ENCODE data around the gene DTNA. TPM values are rescaled to one million over a fixed set of nuclear protein-coding genes. Genes with fewer than 3 reads are reported as not detected.

DTNA gene
- total RNA-seq, 1 experiment from 2014 or later = 9.6 TPM

DNA sequence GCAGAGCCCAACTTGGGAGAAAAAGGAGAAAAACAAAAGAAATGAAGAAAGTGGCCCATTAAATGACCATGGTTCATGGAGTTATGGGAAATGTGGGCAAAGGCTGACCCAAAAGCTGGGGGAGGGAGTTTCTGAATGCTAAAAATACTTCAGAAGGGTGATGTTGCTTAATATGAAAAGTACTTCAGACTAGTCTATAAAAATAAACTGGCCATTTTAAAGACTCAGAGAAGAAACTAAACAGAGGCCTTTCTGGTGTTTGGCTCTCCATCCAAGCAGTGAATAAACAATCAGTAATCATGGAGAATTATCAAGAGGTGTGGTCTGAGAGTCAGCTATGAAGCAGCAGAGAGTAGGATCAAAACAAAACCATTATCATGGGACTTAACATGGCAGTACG is 170.3 kb downstream of the DTNA start:
- Histone ChIP-seq H3K9ac (ENCODE audit: low read length) (no peak overlapping the region), H2AFZ (ENCODE audit: low read depth, low read length, poor library complexity, severe bottlenecking) (no peak overlapping the region), H3K4me2 (ENCODE audit: low read length) (no peak overlapping the region), H3K79me2 (ENCODE audit: insufficient read depth, low read length) (no peaks in the 10 kb centered on the region), H3K27me3 (ENCODE audit: insufficient read depth, low read length) (no peaks in the 10 kb centered on the region), H3K36me3 (ENCODE audit: control insufficient read depth in 1 of 2, insufficient read depth in 2 of 2, low read length in 2 of 2) (no peaks in the 10 kb centered on the region), H4K20me1 (ENCODE audit: insufficient read depth) (no peaks in the 10 kb centered on the region), H3K9me2 (ENCODE audit: insufficient read depth) (no peaks in the 10 kb centered on the region), H3K9me3 (ENCODE audit: control insufficient read depth in 1 of 2, insufficient read depth in 1 of 2, low read depth in 1 of 2, low read length in 2 of 2) (no peaks in the 10 kb centered on the region), H3K4me3 (replicated peaks in 1 of 2; ENCODE audit: low read depth in 1 of 2, low read length in 2 of 2) (no peak overlapping the region), H3K27ac (ENCODE audit: low read depth, low read length) (no peak overlapping the region), H3K4me1 (ENCODE audit: control insufficient read depth in 1 of 2, insufficient read depth in 2 of 2, low read length in 2 of 2) (no peaks in the 10 kb centered on the region)
- DNase-seq (ENCODE audit: low read depth, low spot score) (no peak), ATAC-seq (no peak)
- TF ChIP-seq ZFX (IDR thresholded peaks at IDR 0.05) (no peak), POLR2AphosphoS5 (IDR thresholded peaks at IDR 0.05; ENCODE audit: low read depth, low read length) (no peak), FOSL1 (IDR thresholded peaks at IDR 0.05; ENCODE audit: low read depth) (no peak), ELF1 (IDR thresholded peaks at IDR 0.05; ENCODE audit: borderline replicate concordance, low read depth) (no peak), RAD21 (IDR thresholded peaks at IDR 0.05; ENCODE audit: low read depth) (no peak), EGR1 (IDR thresholded peaks at IDR 0.05; ENCODE audit: low read depth) (no peak), SRF (IDR thresholded peaks at IDR 0.05; ENCODE audit: low read depth) (no peak), SIN3A (IDR thresholded peaks at IDR 0.05; ENCODE audit: low read depth) (no peak), EZH2 (IDR thresholded peaks at IDR 0.05) (no peak), CBX3 (IDR thresholded peaks at IDR 0.05; ENCODE audit: low read depth) (no peak)
- TF ChIP-seq, protein P1, sequence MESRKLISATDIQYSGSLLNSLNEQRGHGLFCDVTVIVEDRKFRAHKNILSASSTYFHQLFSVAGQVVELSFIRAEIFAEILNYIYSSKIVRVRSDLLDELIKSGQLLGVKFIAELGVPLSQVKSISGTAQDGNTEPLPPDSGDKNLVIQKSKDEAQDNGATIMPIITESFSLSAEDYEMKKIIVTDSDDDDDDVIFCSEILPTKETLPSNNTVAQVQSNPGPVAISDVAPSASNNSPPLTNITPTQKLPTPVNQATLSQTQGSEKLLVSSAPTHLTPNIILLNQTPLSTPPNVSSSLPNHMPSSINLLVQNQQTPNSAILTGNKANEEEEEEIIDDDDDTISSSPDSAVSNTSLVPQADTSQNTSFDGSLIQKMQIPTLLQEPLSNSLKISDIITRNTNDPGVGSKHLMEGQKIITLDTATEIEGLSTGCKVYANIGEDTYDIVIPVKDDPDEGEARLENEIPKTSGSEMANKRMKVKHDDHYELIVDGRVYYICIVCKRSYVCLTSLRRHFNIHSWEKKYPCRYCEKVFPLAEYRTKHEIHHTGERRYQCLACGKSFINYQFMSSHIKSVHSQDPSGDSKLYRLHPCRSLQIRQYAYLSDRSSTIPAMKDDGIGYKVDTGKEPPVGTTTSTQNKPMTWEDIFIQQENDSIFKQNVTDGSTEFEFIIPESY (IDR thresholded peaks at IDR 0.05; ENCODE audit: extremely low read depth, insufficient replicate concordance, low read length) = no peak
- ChIA-PET CTCF (interaction anchor here (1.4 kb wide), 1 partner anchor 13 kb away, joined by 4 read pairs; no protein-coding TSS in a partner anchor), RAD21 (ENCODE audit: low non-redundant PET in 1 of 2, low total read pairs in 2 of 2, uncharacterized antibody in 2 of 2, unreplicated experiment in 2 of 2) (no interaction called here), POLR2A (no interaction called here)
- intact Hi-C loops (cut with micrococcal nuclease) = no loop called here
- no TSS peak for BruUV-seq (replicated peaks)

Measured in HCT116 (cell line).